ENCODE measurements around the gene CEACAM21. TPM values are rescaled to one million over a fixed set of nuclear protein-coding genes. Genes with fewer than 3 reads are reported as not detected.
A peak's percentile ranks its signal among the peaks of the same experiment; 100 is the strongest.

The CEACAM21 gene
- total and polyA plus RNA-seq, 2 donors (not counting 1 experiment from before 2014, with no cell fraction given), result not detected

- H3K4me2 ChIP-seq (ENCODE audit: extremely low read depth, insufficient read depth, low read length), result no peak overlapping the region
These were observed 44.3 kb upstream of the CEACAM21 start for GRCh38 chr19:41531438-41532311.

GRCh38 chr19:41532526-41532925 lies 43.4 kb upstream of the CEACAM21 start:
- H3K9ac ChIP-seq (ENCODE audit: insufficient read depth, low read length), result no peak overlapping the region
- no peaks in the 10 kb centered on the region for H3K36me3 ChIP-seq (ENCODE audit: control insufficient read depth, insufficient read depth, low read length)
- H3K4me1 ChIP-seq (ENCODE audit: control insufficient read depth, extremely low read depth, insufficient read depth, low read length), result peaks cover 3% of the 10 kb centered on the region
- DNase-seq (ENCODE audit: low read depth in 2 of 2), result no peak
- H3K9me3 ChIP-seq (ENCODE audit: control insufficient read depth, insufficient read depth, low read depth, low read length), result no peaks in the 10 kb centered on the region
- peaks cover 2% of the 10 kb centered on the region for H3K27me3 ChIP-seq (ENCODE audit: control insufficient read depth, insufficient read depth, low read length)
- no peak overlapping the region for H3K4me2 ChIP-seq (ENCODE audit: extremely low read depth, insufficient read depth, low read length)
- no peak overlapping the region for H3K27ac ChIP-seq (ENCODE audit: insufficient read depth, low read length)
- H2AFZ ChIP-seq (ENCODE audit: low read length), result no peak overlapping the region
- TF ChIP-seq EZH2 (IDR thresholded peaks at IDR 0.05; ENCODE audit: low read length, missing control alignments), result no peak
- TF ChIP-seq, protein P1, sequence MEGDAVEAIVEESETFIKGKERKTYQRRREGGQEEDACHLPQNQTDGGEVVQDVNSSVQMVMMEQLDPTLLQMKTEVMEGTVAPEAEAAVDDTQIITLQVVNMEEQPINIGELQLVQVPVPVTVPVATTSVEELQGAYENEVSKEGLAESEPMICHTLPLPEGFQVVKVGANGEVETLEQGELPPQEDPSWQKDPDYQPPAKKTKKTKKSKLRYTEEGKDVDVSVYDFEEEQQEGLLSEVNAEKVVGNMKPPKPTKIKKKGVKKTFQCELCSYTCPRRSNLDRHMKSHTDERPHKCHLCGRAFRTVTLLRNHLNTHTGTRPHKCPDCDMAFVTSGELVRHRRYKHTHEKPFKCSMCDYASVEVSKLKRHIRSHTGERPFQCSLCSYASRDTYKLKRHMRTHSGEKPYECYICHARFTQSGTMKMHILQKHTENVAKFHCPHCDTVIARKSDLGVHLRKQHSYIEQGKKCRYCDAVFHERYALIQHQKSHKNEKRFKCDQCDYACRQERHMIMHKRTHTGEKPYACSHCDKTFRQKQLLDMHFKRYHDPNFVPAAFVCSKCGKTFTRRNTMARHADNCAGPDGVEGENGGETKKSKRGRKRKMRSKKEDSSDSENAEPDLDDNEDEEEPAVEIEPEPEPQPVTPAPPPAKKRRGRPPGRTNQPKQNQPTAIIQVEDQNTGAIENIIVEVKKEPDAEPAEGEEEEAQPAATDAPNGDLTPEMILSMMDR (conservative IDR thresholded peaks at IDR 0.05 in 1 of 2, IDR thresholded peaks at IDR 0.05 in 1 of 2; ENCODE audit: low read depth in 1 of 2, low read length in 2 of 2), result no peak
- no peaks in the 10 kb centered on the region for H3K79me2 ChIP-seq (ENCODE audit: control insufficient read depth, insufficient read depth, low read length)
- H4K20me1 ChIP-seq (ENCODE audit: control insufficient read depth, extremely low read depth, insufficient read depth, low read length), result no peaks in the 10 kb centered on the region
- H3K4me3 ChIP-seq (replicated peaks in 1 of 4; ENCODE audit: control extremely low read depth in 1 of 4, insufficient read depth in 1 of 4, low read depth in 3 of 4, low read length in 4 of 4), result no peak overlapping the region

More at GRCh38 chr19:41531438-41532311, 44.3 kb upstream of the CEACAM21 start:
- DNase-seq (ENCODE audit: low read depth in 2 of 2), result peak; percentile 7 to 56
- Histone ChIP-seq H3K9me3 (ENCODE audit: control insufficient read depth, insufficient read depth, low read depth, low read length) (no peaks in the 10 kb centered on the region), H3K79me2 (ENCODE audit: control insufficient read depth, insufficient read depth, low read length) (no peaks in the 10 kb centered on the region), H3K27me3 (ENCODE audit: control insufficient read depth, insufficient read depth, low read length) (peaks cover 2% of the 10 kb centered on the region), H3K4me3 (replicated peaks in 1 of 4; ENCODE audit: control extremely low read depth in 1 of 4, insufficient read depth in 1 of 4, low read depth in 3 of 4, low read length in 4 of 4) (peak overlapping the region in 2 of 4 experiments; percentile 22 to 27), H2AFZ (ENCODE audit: low read length) (peak overlapping the region; percentile 51), H3K4me1 (ENCODE audit: control insufficient read depth, extremely low read depth, insufficient read depth, low read length) (peaks cover 3% of the 10 kb centered on the region), H3K9ac (ENCODE audit: insufficient read depth, low read length) (no peak overlapping the region), H3K36me3 (ENCODE audit: control insufficient read depth, insufficient read depth, low read length) (no peaks in the 10 kb centered on the region), H3K27ac (ENCODE audit: insufficient read depth, low read length) (no peak overlapping the region), H4K20me1 (ENCODE audit: control insufficient read depth, extremely low read depth, insufficient read depth, low read length) (no peaks in the 10 kb centered on the region)
- TF ChIP-seq, protein P1 (conservative IDR thresholded peaks at IDR 0.05 in 1 of 2, IDR thresholded peaks at IDR 0.05 in 1 of 2; ENCODE audit: low read depth in 1 of 2, low read length in 2 of 2), result no peak
- TF ChIP-seq EZH2 (IDR thresholded peaks at IDR 0.05; ENCODE audit: low read length, missing control alignments), result no peak

GRCh38 chr19:41533671-41534215 lies 42.2 kb upstream of the CEACAM21 start:
- no peaks in the 10 kb centered on the region for H3K79me2 ChIP-seq (ENCODE audit: control insufficient read depth, insufficient read depth, low read length)
- H3K36me3 ChIP-seq (ENCODE audit: control insufficient read depth, insufficient read depth, low read length), result no peaks in the 10 kb centered on the region
- no peaks in the 10 kb centered on the region for H4K20me1 ChIP-seq (ENCODE audit: control insufficient read depth, extremely low read depth, insufficient read depth, low read length)
- no peak overlapping the region for H3K9ac ChIP-seq (ENCODE audit: insufficient read depth, low read length)
- no peak overlapping the region for H2AFZ ChIP-seq (ENCODE audit: low read length)
- H3K27me3 ChIP-seq (ENCODE audit: control insufficient read depth, insufficient read depth, low read length), result peaks cover 2% of the 10 kb centered on the region
- no peak for DNase-seq (ENCODE audit: low read depth in 2 of 2)
- H3K4me3 ChIP-seq (replicated peaks in 1 of 4; ENCODE audit: control extremely low read depth in 1 of 4, insufficient read depth in 1 of 4, low read depth in 3 of 4, low read length in 4 of 4), result no peak overlapping the region
- TF ChIP-seq, protein P1 (conservative IDR thresholded peaks at IDR 0.05 in 1 of 2, IDR thresholded peaks at IDR 0.05 in 1 of 2; ENCODE audit: low read depth in 1 of 2, low read length in 2 of 2), result no peak
- no peak for TF ChIP-seq EZH2 (IDR thresholded peaks at IDR 0.05; ENCODE audit: low read length, missing control alignments)
- H3K4me1 ChIP-seq (ENCODE audit: control insufficient read depth, extremely low read depth, insufficient read depth, low read length), result peaks cover 3% of the 10 kb centered on the region
- no peak overlapping the region for H3K27ac ChIP-seq (ENCODE audit: insufficient read depth, low read length)
- no peaks in the 10 kb centered on the region for H3K9me3 ChIP-seq (ENCODE audit: control insufficient read depth, insufficient read depth, low read depth, low read length)
- H3K4me2 ChIP-seq (ENCODE audit: extremely low read depth, insufficient read depth, low read length), result no peak overlapping the region
